HepG2 (cell line): ENCODE measurements around the gene PPP2R1B. TPM values are rescaled to one million over a fixed set of nuclear protein-coding genes. Genes with fewer than 3 reads are reported as not detected.

Source experiments
- ATAC-seq: fragments of 200-7000 bp; cut with Tn5 transposase; 3 replicates; pipeline ENCODE4 v1.9.1; 2020; ENCODE audit warnings: mild to moderate bottlenecking, moderate library complexity
- BruUV-seq: library from RNA; stranded (reverse); fragments of 400-500 nt; replicated peaks from 2 replicates; lab custom pipeline; 2021; lab: Mats Ljungman, UMichigan
- CTCF ChIA-PET: fragments of 300-600 bp; formaldehyde crosslinking; extraction: SDS; loops from one replicate; lab custom pipeline; 2021; ENCODE audit warnings: low total read pairs, inconsistent platforms, low intra/inter-chr PET ratio; lab: Yijun Ruan, JAX
- POLR2A ChIA-PET: fragments of 350-600 bp; sonication (Branson Sonifier 250); formaldehyde crosslinking; loops from one replicate; lab custom pipeline; 2020; ENCODE audit warnings: antibody characterized with exemption, inconsistent platforms; lab: Yijun Ruan, JAX
- DNase-seq: peaks from one replicate; pipeline ENCODE4 v3.0.0-alpha.2; 2015; ENCODE audit warnings: low spot score
- FAIRE-seq: peaks from 3 replicates; lab custom pipeline; 2011; peaks lifted over from hg19 to GRCh38; lab: Jason Lieb, UNC
- H2AFZ ChIP-seq: one replicate; pipeline ENCODE4 v1.6.1; 2011; ENCODE audit warnings: low read length, inconsistent platforms
- H3K27ac ChIP-seq: fragments of 300-600 bp; 3 replicates; pipeline ENCODE4 v1.8.0; 2011; ENCODE audit warnings: mixed run types, mild to moderate bottlenecking, mixed read lengths, low read length, inconsistent platforms; ENCODE audit not compliant: insufficient read depth; ENCODE audit errors: extremely low read length
- H3K27me3 ChIP-seq, 2 experiments: fragments of 200-600 bp in 1 of 2; 2 replicates in 1 of 2; 3 replicates in 1 of 2; pipeline versions ENCODE4 v1.6.0 to v1.8.0; 2011; ENCODE audit warnings: low read length in 2 of 2, mild to moderate bottlenecking in 2 of 2, moderate library complexity in 2 of 2, inconsistent platforms in 1 of 2; ENCODE audit not compliant: insufficient read depth in 2 of 2, control insufficient read depth in 1 of 2
- H3K36me3 ChIP-seq, 2 experiments: fragments of 200-600 bp in 1 of 2; replicated peaks in 1 of 2; 2 replicates in 1 of 2; 3 replicates in 1 of 2; pipeline versions ENCODE4 v1.5.1 to v1.8.0; 2011; ENCODE audit warnings: low read length in 2 of 2, inconsistent platforms in 1 of 2; ENCODE audit not compliant: insufficient read depth in 2 of 2, control insufficient read depth in 1 of 2
- H3K4me1 ChIP-seq: 2 replicates; pipeline ENCODE4 v1.5.1; 2012; ENCODE audit warnings: low read length, inconsistent platforms; ENCODE audit not compliant: insufficient read depth
- H3K4me2 ChIP-seq: 2 replicates; pipeline ENCODE4 v1.6.0; 2011; ENCODE audit warnings: low read depth, low read length, inconsistent platforms
- H3K4me3 ChIP-seq, 3 experiments: fragments of 200-600 bp in 1 of 3; sonication (generic), shearing (Covaris generic) in 1 of 3; replicated peaks in 1 of 3; 2 replicates each; pipeline ENCODE4 v1.5.1; 2011 to 2016; ENCODE audit warnings: low read length in 3 of 3, inconsistent platforms in 2 of 3, low read depth in 2 of 3, mild to moderate bottlenecking in 2 of 3, control low read depth in 1 of 3, mixed read lengths in 1 of 3; ENCODE audit not compliant: insufficient read depth in 1 of 3
- H3K79me2 ChIP-seq: one replicate; pipeline ENCODE4 v1.6.1; 2011; ENCODE audit warnings: low read length, inconsistent platforms; ENCODE audit not compliant: insufficient read depth
- H3K9ac ChIP-seq: 2 replicates; pipeline ENCODE4 v1.6.0; 2011; ENCODE audit warnings: mild to moderate bottlenecking, low read depth, low read length, inconsistent platforms; ENCODE audit not compliant: insufficient read depth
- H3K9me3 ChIP-seq: 2 replicates; pipeline ENCODE4 v1.5.1; 2012; ENCODE audit warnings: mild to moderate bottlenecking, low read length
- H4K20me1 ChIP-seq: 2 replicates; pipeline ENCODE4 v1.6.0; 2011; ENCODE audit warnings: inconsistent platforms, mild to moderate bottlenecking, low read length, moderate library complexity; ENCODE audit not compliant: insufficient read depth
- CCAR2 ChIP-seq: fragments of 200-400 bp; formaldehyde crosslinking; optimal IDR thresholded peaks from 2 replicates; pipeline ENCODE3; 2018; ENCODE audit warnings: low read depth, mild to moderate bottlenecking, low read length, moderate library complexity
- NFIB ChIP-seq: sonication (generic); formaldehyde crosslinking; IDR thresholded peaks from 2 replicates; pipeline ENCODE4 v1.9.0; 2021; ENCODE audit warnings: missing genetic modification reagents, mild to moderate bottlenecking, borderline replicate concordance
- PTBP1 ChIP-seq: fragments of 200-400 bp; formaldehyde crosslinking; IDR thresholded peaks from 2 replicates; pipeline ENCODE4 v1.6.1; 2018; ENCODE audit warnings: low read length, low read depth; ENCODE audit not compliant: poor library complexity, severe bottlenecking
- SP4 ChIP-seq: sonication (generic); formaldehyde crosslinking; IDR thresholded peaks from 2 replicates; pipeline ENCODE4 v1.8.1; 2023; ENCODE audit warnings: mild to moderate bottlenecking, missing genetic modification reagents
- ZBTB21 ChIP-seq: sonication (generic); formaldehyde crosslinking; IDR thresholded peaks from 2 replicates; pipeline ENCODE4 v1.4.0; 2020; ENCODE audit warnings: missing genetic modification reagents
- ZNF101 ChIP-seq: sonication (generic); formaldehyde crosslinking; IDR thresholded peaks from 2 replicates; pipeline ENCODE4 v1.4.0; 2020; ENCODE audit warnings: mild to moderate bottlenecking, low read depth, missing genetic modification reagents, borderline replicate concordance
- ZNF331 ChIP-seq: sonication (generic); formaldehyde crosslinking; IDR thresholded peaks from 2 replicates; pipeline ENCODE4 v1.4.0; 2020; ENCODE audit warnings: missing genetic modification reagents
- ZNF672 ChIP-seq: sonication (generic); formaldehyde crosslinking; IDR thresholded peaks from 2 replicates; pipeline ENCODE4 v1.8.1; 2022; ENCODE audit warnings: missing genetic modification reagents
- ZNF768 ChIP-seq: sonication (generic); formaldehyde crosslinking; IDR thresholded peaks from 2 replicates; pipeline ENCODE4 v1.4.0; 2020; ENCODE audit warnings: missing genetic modification reagents
- WGBS: methylation state at CpG from one replicate; pipeline ENCODE4 v1.1.6; 2017; ENCODE audit warnings: low lambda C conversion rate; 5-methylcytosine and 5-hydroxymethylcytosine counted together
- in situ Hi-C: cut with HindIII; loops from 2 replicates; pipeline ENCODE4 v1.10.0; 2017; ENCODE audit warnings: low pct_unique_long_range_greater_than_20kb; ENCODE audit not compliant: extremely low pct_ligation_motif_present
- intact Hi-C: fragments of 100-400 bp; cut with micrococcal nuclease; formaldehyde crosslinking; loops from one replicate; pipeline ENCODE4 v1.10.0; 2022; ENCODE audit not compliant: unreplicated experiment
- polyA plus RNA-seq, 8 experiments: library from polyadenylated mRNA; depleted of rRNA in 3 of 8; stranded (reverse) in 7 of 8; unstranded in 1 of 8; fragments of >200 nt; fragmentation: Illumina TruSeq in 4 of 8; extraction: Trizol in 4 of 8; gene quantifications; 2 replicates each; pipeline versions ENCODE4 v1.2.1 to v1.2.3, GENCODE V29; 2011 to 2016; ENCODE audit warnings: low read depth in 4 of 8, missing spikeins in 1 of 8, mixed read lengths in 1 of 8; ENCODE audit not compliant: insufficient read depth in 1 of 8
- total RNA-seq, 5 experiments: library from RNA; depleted of rRNA; stranded (reverse); fragments of >200 nt; fragmentation: Illumina TruSeq; extraction: Trizol; gene quantifications; 2 replicates each; pipeline ENCODE4 v1.2.3, GENCODE V29; 2016; ENCODE audit warnings: low read depth in 1 of 5
- TF ChIP-seq, protein P1 (sequence below): IDR thresholded peaks from 2 replicates; pipeline ENCODE4 v1.6.1; 2016; ENCODE audit warnings: mild to moderate bottlenecking, missing biosample characterization, missing genetic modification reagents

The PPP2R1B gene
- total and polyA plus RNA-seq, 2 of the 13 experiments (the other 11 are each of a cell fraction or from before 2014, with no cell fraction given), result 22.1 to 56.8 TPM

GRCh38 chr11:111707691-111708067, 58.5 kb downstream of the PPP2R1B start:
- Histone ChIP-seq H3K4me3 (no peak overlapping the region), H3K27ac (no peak overlapping the region), H3K4me2 (no peak overlapping the region), H3K27me3 (no peaks in the 10 kb centered on the region), H3K9me3 (no peaks in the 10 kb centered on the region), H3K36me3 (peaks cover 24 to 71% of the 10 kb centered on the region in 2 experiments), H3K4me1 (0 out of 2 replicates have a peak, but pooled peaks cover 5% of the 10 kb centered on the region), H3K9ac (no peak overlapping the region), H3K79me2 (no peaks in the 10 kb centered on the region), H2AFZ (no peak overlapping the region), H4K20me1 (no peaks in the 10 kb centered on the region)
- 95% methylated on average over 5 of the region's 5 CpGs for WGBS
- BruUV-seq, result no TSS peak
- POLR2A ChIA-PET, result no interaction called here
- intact Hi-C loops (no loop called here), in situ Hi-C loops (no loop called here)
- DNase-seq (no peak), FAIRE-seq (no peak), ATAC-seq (no peak)
- CTCF ChIA-PET, result no interaction called here
- TF ChIP-seq ZBTB21 (CRISPR knock-in tag), result no peak
- no peak for TF ChIP-seq ZNF331 (CRISPR knock-in tag)
- no peak for TF ChIP-seq PTBP1
- TF ChIP-seq NFIB, result no peak
- TF ChIP-seq ZNF101, result no peak
- no peak for TF ChIP-seq SP4 (CRISPR knock-in tag)
- TF ChIP-seq ZNF672 (CRISPR knock-in tag), result no peak
- TF ChIP-seq, protein P1, sequence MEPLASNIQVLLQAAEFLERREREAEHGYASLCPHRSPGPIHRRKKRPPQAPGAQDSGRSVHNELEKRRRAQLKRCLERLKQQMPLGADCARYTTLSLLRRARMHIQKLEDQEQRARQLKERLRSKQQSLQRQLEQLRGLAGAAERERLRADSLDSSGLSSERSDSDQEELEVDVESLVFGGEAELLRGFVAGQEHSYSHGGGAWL (CRISPR knock-in tag), result no peak
- no peak for TF ChIP-seq CCAR2
- TF ChIP-seq ZNF768 (CRISPR knock-in tag), result no peak
